ENCODE data around the gene KIRREL3.

KIRREL3 gene

GRCh38 chr11:126523441-126524205, 476.9 kb downstream of the KIRREL3 start:
- TF ChIP-seq CTCF (IDR thresholded peaks at IDR 0.05; ENCODE audit: low read depth, low read length): no peak
- no peak for DNase-seq (ENCODE audit: low read depth, low spot score)
- in situ Hi-C loops (cut with HindIII; ENCODE audit: low sequenced_read_pairs): no loop called here
- H3K4me3 ChIP-seq (ENCODE audit: low read depth, low read length): no peak overlapping the region

- no peak for TF ChIP-seq CTCF (IDR thresholded peaks at IDR 0.05; ENCODE audit: low read depth, low read length)
Observed at GRCh38 chr11:126522606-126523005, 478.0 kb downstream of the KIRREL3 start.

GRCh38 chr11:126522152-126522551, 478.4 kb downstream of the KIRREL3 start:
- in situ Hi-C loops (cut with HindIII; ENCODE audit: low sequenced_read_pairs): no loop called here
- no peak overlapping the region for H3K4me3 ChIP-seq (ENCODE audit: low read depth, low read length)
- TF ChIP-seq CTCF (IDR thresholded peaks at IDR 0.05; ENCODE audit: low read depth, low read length): no peak
- DNase-seq (ENCODE audit: low read depth, low spot score): no peak

More at GRCh38 chr11:126522606-126523005, 478.0 kb downstream of the KIRREL3 start:
- no peak overlapping the region for H3K4me3 ChIP-seq (ENCODE audit: low read depth, low read length)
- in situ Hi-C loops (cut with HindIII; ENCODE audit: low sequenced_read_pairs): no loop called here
- no peak for DNase-seq (ENCODE audit: low read depth, low spot score)

GRCh38 chr11:126521196-126521595, 479.4 kb downstream of the KIRREL3 start:
- in situ Hi-C loops (cut with HindIII; ENCODE audit: low sequenced_read_pairs): no loop called here
- DNase-seq (ENCODE audit: low read depth, low spot score): no peak
- no peak for TF ChIP-seq CTCF (IDR thresholded peaks at IDR 0.05; ENCODE audit: low read depth, low read length)
- H3K4me3 ChIP-seq (ENCODE audit: low read depth, low read length): no peak overlapping the region

- TF ChIP-seq CTCF (IDR thresholded peaks at IDR 0.05; ENCODE audit: low read depth, low read length): no peak
- in situ Hi-C loops (cut with HindIII; ENCODE audit: low sequenced_read_pairs): no loop called here
- DNase-seq (ENCODE audit: low read depth, low spot score): no peak
- no peak overlapping the region for H3K4me3 ChIP-seq (ENCODE audit: low read depth, low read length)
Observed at GRCh38 chr11:126519764-126520734, 480.5 kb downstream of the KIRREL3 start.

GRCh38 chr11:126518972-126519690, 481.4 kb downstream of the KIRREL3 start:
- in situ Hi-C loops (cut with HindIII; ENCODE audit: low sequenced_read_pairs): no loop called here
- DNase-seq (ENCODE audit: low read depth, low spot score): no peak
- no peak overlapping the region for H3K4me3 ChIP-seq (ENCODE audit: low read depth, low read length)
- no peak for TF ChIP-seq CTCF (IDR thresholded peaks at IDR 0.05; ENCODE audit: low read depth, low read length)

Data from astrocyte of the spinal cord (primary cell).